Mammary epithelial cell (primary cell): ENCODE results near the gene LYPD6B.

ENCODE experiments used
- EZH2 ChIP-seq: IDR thresholded peaks from 2 replicates; pipeline ENCODE4 v1.6.1; 2012; ENCODE audit warnings: low read length, inconsistent platforms, borderline replicate concordance
- TF ChIP-seq, protein P1 (sequence below), 2 donors: IDR thresholded peaks in 1 of 2; conservative IDR thresholded peaks in 1 of 2; 2 replicates each; pipeline ENCODE4 v1.5.1; 2011 to 2012; ENCODE audit warnings: inconsistent platforms in 2 of 2, low read length in 2 of 2, mild to moderate bottlenecking in 2 of 2, control low read depth in 1 of 2, low read depth in 1 of 2; ENCODE audit not compliant: insufficient read depth in 1 of 2; ENCODE audit errors: extremely low read depth in 1 of 2

DNA sequence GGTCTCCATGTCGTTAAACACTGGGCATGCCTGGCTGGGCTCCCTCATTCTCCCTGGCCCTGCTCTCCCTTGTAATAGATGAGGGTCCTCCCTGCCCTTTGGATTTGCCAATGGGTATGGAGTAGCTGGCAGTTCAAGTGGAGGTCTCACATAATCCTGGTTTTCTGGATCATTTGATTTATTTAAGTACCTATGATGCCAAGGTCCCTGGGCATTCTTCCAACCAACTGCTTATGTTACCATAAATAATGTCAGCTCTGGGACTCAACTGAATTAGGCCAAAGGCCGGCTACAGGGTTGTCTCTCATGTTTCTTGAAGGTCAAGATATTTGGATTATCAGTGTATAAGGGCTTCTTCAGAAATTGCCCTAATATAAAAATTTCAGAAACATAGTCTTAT, 186.9 kb downstream of the LYPD6B start:
- TF ChIP-seq, protein P1, sequence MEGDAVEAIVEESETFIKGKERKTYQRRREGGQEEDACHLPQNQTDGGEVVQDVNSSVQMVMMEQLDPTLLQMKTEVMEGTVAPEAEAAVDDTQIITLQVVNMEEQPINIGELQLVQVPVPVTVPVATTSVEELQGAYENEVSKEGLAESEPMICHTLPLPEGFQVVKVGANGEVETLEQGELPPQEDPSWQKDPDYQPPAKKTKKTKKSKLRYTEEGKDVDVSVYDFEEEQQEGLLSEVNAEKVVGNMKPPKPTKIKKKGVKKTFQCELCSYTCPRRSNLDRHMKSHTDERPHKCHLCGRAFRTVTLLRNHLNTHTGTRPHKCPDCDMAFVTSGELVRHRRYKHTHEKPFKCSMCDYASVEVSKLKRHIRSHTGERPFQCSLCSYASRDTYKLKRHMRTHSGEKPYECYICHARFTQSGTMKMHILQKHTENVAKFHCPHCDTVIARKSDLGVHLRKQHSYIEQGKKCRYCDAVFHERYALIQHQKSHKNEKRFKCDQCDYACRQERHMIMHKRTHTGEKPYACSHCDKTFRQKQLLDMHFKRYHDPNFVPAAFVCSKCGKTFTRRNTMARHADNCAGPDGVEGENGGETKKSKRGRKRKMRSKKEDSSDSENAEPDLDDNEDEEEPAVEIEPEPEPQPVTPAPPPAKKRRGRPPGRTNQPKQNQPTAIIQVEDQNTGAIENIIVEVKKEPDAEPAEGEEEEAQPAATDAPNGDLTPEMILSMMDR (conservative IDR thresholded peaks at IDR 0.05 in 1 of 2, IDR thresholded peaks at IDR 0.05 in 1 of 2; ENCODE audit: extremely low read depth in 1 of 2, insufficient read depth in 1 of 2, low read depth in 1 of 2, low read length in 2 of 2) = no peak
- TF ChIP-seq EZH2 = no peak
